ENCODE results near the gene CD274. TPM values are rescaled to one million over a fixed set of nuclear protein-coding genes. Genes with fewer than 3 reads are reported as not detected.

Gene CD274
- total RNA-seq, 1 experiment from 2014 or later, result not detected

DNA sequence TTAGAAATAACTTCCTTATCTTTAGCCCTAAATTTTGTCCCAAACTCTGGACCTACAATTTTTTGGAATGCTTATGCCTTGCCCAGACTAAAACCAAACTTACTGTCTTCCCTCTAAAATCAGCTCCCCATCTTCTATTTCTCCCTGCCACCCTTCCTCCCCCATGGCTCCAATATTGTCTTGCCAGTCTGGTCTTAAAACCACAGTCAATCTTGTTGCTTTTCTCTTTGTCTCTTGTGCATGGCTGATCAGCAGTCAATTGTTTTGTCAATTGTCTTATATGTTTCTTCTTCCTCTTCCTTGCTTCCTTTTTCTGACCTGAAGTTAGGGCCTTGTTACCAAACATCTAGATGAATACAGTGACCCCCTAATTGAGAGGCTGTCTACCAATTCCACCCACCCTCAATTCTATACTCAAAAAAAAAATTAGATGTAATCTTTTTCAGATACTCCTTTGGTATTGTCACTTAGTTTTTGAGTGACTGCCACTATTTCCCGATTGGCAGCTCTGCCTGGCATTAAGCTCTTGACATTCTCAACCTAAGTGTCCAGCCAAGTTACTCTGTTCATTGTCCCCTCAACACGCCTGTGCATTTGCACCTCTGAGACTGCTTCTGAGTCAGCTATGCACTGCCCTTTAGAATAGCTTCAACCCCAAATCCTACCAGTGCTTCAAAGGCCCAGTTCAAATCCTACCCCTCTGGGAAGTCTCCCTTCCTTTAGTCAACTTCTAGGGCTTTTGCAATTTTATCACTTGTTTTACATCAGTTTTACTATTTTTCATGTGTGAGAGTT, 62.5 kb downstream of the CD274 start:
- TF ChIP-seq, protein P1, sequence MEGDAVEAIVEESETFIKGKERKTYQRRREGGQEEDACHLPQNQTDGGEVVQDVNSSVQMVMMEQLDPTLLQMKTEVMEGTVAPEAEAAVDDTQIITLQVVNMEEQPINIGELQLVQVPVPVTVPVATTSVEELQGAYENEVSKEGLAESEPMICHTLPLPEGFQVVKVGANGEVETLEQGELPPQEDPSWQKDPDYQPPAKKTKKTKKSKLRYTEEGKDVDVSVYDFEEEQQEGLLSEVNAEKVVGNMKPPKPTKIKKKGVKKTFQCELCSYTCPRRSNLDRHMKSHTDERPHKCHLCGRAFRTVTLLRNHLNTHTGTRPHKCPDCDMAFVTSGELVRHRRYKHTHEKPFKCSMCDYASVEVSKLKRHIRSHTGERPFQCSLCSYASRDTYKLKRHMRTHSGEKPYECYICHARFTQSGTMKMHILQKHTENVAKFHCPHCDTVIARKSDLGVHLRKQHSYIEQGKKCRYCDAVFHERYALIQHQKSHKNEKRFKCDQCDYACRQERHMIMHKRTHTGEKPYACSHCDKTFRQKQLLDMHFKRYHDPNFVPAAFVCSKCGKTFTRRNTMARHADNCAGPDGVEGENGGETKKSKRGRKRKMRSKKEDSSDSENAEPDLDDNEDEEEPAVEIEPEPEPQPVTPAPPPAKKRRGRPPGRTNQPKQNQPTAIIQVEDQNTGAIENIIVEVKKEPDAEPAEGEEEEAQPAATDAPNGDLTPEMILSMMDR (IDR thresholded peaks at IDR 0.05; ENCODE audit: insufficient read depth in 1 of 2, low read depth in 1 of 2, low read length in 1 of 2, severe bottlenecking in 1 of 2, unreplicated experiment in 1 of 2), result no peak
- intact Hi-C loops (cut with micrococcal nuclease; ENCODE audit: unreplicated experiment), result no loop called here
- Histone ChIP-seq H3K36me3 (ENCODE audit: control insufficient read depth, insufficient read depth, low read length) (no peaks in the 10 kb centered on the region), H3K9me3 (no peaks in the 10 kb centered on the region), H3K4me3 (ENCODE audit: low read depth, low read length) (no peak overlapping the region), H3K27me3 (replicated peaks; ENCODE audit: control insufficient read depth, insufficient read depth, low read length) (no peaks in the 10 kb centered on the region), H3K4me1 (no peaks in the 10 kb centered on the region)
- Mint-ChIP-seq H3K4me3 (ENCODE audit: unreplicated experiment) (no peak overlapping the region), H3K27me3 (ENCODE audit: insufficient read depth, unreplicated experiment) (peaks cover 3% of the 10 kb centered on the region), H3K4me1 (ENCODE audit: low read depth, unreplicated experiment) (no peaks in the 10 kb centered on the region), H3K9me3 (ENCODE audit: unreplicated experiment) (no peaks in the 10 kb centered on the region), H3K27ac (ENCODE audit: unreplicated experiment) (no peak overlapping the region), H3K36me3 (ENCODE audit: insufficient read depth, unreplicated experiment) (no peaks in the 10 kb centered on the region)
- DNase-seq, result no peak
- CTCF ChIA-PET, result no interaction called here
- POLR2A ChIA-PET, result no interaction called here
- BruUV-seq (replicated peaks), result no TSS peak

- H3K9me3 ChIP-seq, result no peaks in the 10 kb centered on the region
- no peaks in the 10 kb centered on the region for H3K4me1 ChIP-seq
- ChIA-PET POLR2A (no interaction called here), CTCF (no interaction called here)
- Mint-ChIP-seq H3K36me3 (ENCODE audit: insufficient read depth, unreplicated experiment) (no peaks in the 10 kb centered on the region), H3K9me3 (ENCODE audit: unreplicated experiment) (no peaks in the 10 kb centered on the region), H3K4me3 (ENCODE audit: unreplicated experiment) (no peak overlapping the region), H3K27me3 (ENCODE audit: insufficient read depth, unreplicated experiment) (peaks cover 3% of the 10 kb centered on the region), H3K4me1 (ENCODE audit: low read depth, unreplicated experiment) (no peaks in the 10 kb centered on the region), H3K27ac (ENCODE audit: unreplicated experiment) (no peak overlapping the region)
- H3K27me3 ChIP-seq (replicated peaks; ENCODE audit: control insufficient read depth, insufficient read depth, low read length), result no peaks in the 10 kb centered on the region
- BruUV-seq (replicated peaks), result no TSS peak
- H3K4me3 ChIP-seq (ENCODE audit: low read depth, low read length), result no peak overlapping the region
- TF ChIP-seq, protein P1 (IDR thresholded peaks at IDR 0.05; ENCODE audit: insufficient read depth in 1 of 2, low read depth in 1 of 2, low read length in 1 of 2, severe bottlenecking in 1 of 2, unreplicated experiment in 1 of 2), result no peak
- intact Hi-C loops (cut with micrococcal nuclease; ENCODE audit: unreplicated experiment), result no loop called here
- H3K36me3 ChIP-seq (ENCODE audit: control insufficient read depth, insufficient read depth, low read length), result no peaks in the 10 kb centered on the region
- DNase-seq, result no peak
Observed at GRCh38 chr9:5513966-5514616, 63.7 kb downstream of the CD274 start.

DNA sequence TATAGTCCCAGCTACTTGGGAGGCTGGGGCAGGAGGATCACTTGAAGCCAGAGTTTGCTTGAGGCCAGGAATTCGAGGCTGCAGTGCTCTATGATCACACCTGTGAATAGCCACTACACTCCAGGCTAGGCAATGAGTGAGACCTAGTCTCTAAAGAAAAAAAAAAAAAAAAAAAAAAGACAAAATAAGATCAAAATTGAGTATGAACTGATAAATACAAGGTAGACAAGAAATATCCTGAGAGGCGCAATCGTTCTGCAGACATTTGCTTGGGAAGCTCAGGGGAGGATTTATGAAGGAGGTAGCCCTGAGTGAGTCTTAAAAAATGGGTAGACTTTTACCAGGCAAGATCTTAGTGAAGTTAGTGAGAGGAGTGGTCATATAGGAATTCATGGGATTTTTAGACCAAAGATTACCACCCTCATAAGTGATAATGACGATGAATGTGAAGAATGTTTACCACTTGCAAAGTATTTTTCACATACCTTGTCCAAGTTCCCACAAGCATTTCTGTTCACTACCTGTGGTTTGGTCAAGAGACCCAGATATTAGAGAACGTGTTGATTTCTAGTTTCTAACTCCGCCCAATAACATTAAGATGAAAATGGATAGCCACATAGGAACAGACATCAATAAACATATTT, 64.4 kb downstream of the CD274 start:
- no peaks in the 10 kb centered on the region for H3K36me3 ChIP-seq (ENCODE audit: control insufficient read depth, insufficient read depth, low read length)
- CTCF ChIA-PET, result no interaction called here
- BruUV-seq (replicated peaks), result no TSS peak
- Mint-ChIP-seq H3K4me3 (ENCODE audit: unreplicated experiment) (no peak overlapping the region), H3K27ac (ENCODE audit: unreplicated experiment) (no peak overlapping the region), H3K9me3 (ENCODE audit: unreplicated experiment) (no peaks in the 10 kb centered on the region), H3K36me3 (ENCODE audit: insufficient read depth, unreplicated experiment) (no peaks in the 10 kb centered on the region), H3K27me3 (ENCODE audit: insufficient read depth, unreplicated experiment) (peaks cover 3% of the 10 kb centered on the region), H3K4me1 (ENCODE audit: low read depth, unreplicated experiment) (no peaks in the 10 kb centered on the region)
- POLR2A ChIA-PET, result no interaction called here
- no peak for DNase-seq
- intact Hi-C loops (cut with micrococcal nuclease; ENCODE audit: unreplicated experiment), result no loop called here
- H3K27me3 ChIP-seq (replicated peaks; ENCODE audit: control insufficient read depth, insufficient read depth, low read length), result no peaks in the 10 kb centered on the region
- TF ChIP-seq, protein P1 (IDR thresholded peaks at IDR 0.05; ENCODE audit: insufficient read depth in 1 of 2, low read depth in 1 of 2, low read length in 1 of 2, severe bottlenecking in 1 of 2, unreplicated experiment in 1 of 2), result no peak
- no peaks in the 10 kb centered on the region for H3K9me3 ChIP-seq
- no peaks in the 10 kb centered on the region for H3K4me1 ChIP-seq
- H3K4me3 ChIP-seq (ENCODE audit: low read depth, low read length), result no peak overlapping the region

All from Caco-2 (cell line).